RWPE1 (cell line): Measurements from ENCODE around the gene GNLY.

Source experiments
- CTCF ChIA-PET: fragments of 350-600 bp; sonication (Branson Sonifier 250); formaldehyde crosslinking; extraction: SDS; loops from one replicate; lab custom pipeline; 2021; lab: Yijun Ruan, JAX
- POLR2A ChIA-PET: fragments of 400-600 bp; formaldehyde crosslinking; extraction: SDS; loops from one replicate; lab custom pipeline; 2020; ENCODE audit warnings: antibody characterized with exemption; ENCODE audit not compliant: low non-redundant PET; lab: Yijun Ruan, JAX
- DNase-seq: peaks from one replicate; pipeline ENCODE4 v3.0.0; 2012; ENCODE audit warnings: low spot score
- H3K27ac ChIP-seq: fragments of 450-650 bp; 2 replicates; pipeline ENCODE4 v1.5.1; 2017
- TF ChIP-seq, protein P1 (sequence below): fragments of 450-650 bp; conservative IDR thresholded peaks from 2 replicates; pipeline ENCODE4 v1.5.1; 2017; ENCODE audit warnings: low read depth, mild to moderate bottlenecking

The GNLY gene

DNA sequence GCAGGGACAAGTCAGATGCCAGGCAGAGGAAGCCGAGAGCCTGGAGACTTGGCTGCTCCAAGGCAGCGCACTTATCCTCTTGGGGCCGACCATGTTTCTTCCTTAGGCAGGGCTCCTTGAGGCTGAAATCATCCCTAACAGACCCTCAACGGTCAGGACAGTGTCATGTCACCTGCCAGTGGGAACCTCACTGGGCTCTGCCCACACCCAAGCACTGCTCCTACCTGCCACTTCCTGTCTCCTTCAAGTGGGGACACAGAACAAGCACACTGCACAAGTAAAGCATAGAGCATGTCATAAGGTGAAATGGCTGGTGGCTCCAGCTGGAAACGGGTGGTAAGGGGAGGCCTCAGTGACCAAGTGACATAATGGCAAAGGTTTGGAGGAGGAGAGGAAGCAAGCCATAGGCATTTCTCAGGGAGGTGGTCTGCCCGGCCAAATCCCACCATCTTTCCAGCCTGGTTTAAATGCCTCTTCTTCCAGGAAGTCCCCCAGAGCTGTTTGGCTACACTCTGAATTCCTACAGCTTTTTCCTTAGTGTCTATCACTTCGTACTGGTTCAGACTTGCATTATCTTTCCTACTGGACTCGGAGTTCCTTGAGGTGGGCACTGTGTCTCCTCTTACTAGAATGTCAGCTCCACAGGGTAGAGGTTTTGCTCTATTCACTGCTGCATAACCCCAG, 52.3 kb downstream of the GNLY start:
- no peak for DNase-seq
- H3K27ac ChIP-seq = no peak overlapping the region
- TF ChIP-seq, protein P1, sequence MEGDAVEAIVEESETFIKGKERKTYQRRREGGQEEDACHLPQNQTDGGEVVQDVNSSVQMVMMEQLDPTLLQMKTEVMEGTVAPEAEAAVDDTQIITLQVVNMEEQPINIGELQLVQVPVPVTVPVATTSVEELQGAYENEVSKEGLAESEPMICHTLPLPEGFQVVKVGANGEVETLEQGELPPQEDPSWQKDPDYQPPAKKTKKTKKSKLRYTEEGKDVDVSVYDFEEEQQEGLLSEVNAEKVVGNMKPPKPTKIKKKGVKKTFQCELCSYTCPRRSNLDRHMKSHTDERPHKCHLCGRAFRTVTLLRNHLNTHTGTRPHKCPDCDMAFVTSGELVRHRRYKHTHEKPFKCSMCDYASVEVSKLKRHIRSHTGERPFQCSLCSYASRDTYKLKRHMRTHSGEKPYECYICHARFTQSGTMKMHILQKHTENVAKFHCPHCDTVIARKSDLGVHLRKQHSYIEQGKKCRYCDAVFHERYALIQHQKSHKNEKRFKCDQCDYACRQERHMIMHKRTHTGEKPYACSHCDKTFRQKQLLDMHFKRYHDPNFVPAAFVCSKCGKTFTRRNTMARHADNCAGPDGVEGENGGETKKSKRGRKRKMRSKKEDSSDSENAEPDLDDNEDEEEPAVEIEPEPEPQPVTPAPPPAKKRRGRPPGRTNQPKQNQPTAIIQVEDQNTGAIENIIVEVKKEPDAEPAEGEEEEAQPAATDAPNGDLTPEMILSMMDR = no peak
- CTCF ChIA-PET = interaction anchor here (0.5 to 1.5 kb wide), 5 partner anchors 18 to 170 kb away, joined by 3 to 7 read pairs (median 4); no protein-coding TSS in a partner anchor
- POLR2A ChIA-PET = no interaction called here

GRCh38 chr2:85747441-85747840, 53.3 kb downstream of the GNLY start:
- POLR2A ChIA-PET = no interaction called here

DNA sequence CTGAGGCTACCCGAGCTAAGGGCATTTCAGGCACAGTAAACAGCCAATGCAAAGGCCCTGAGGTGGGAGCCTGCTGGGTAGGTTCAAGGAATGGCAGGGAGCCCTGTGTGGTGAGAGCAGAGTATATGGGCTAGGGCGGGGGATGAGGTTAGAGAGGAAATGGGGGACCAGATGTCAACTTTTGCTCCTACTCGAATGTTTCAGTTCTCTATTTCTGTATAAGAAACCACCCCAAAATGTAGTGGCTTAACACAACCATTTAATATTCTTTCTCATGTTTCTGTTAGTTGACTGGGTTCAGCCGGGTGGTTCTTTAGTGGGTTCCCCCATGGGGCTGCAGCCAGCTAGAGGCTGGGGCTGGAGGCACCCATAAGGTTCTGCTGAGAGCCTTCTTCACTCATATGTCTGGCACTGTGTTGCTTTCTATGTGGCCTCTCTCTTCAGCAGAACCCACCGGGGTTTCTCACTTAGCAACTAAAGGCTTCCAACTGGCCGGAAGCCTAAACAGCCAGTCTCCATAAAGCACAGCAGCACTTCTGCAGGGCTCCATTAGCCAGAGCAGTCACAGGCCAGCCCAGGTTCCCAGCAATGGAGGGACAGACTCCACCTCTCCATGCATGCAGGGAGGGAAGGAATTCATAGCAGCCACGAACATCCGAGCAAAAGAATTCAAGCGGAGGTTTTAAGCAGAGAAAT, 54.0 kb downstream of the GNLY start:
- TF ChIP-seq, protein P1 = no peak
- no peak overlapping the region for H3K27ac ChIP-seq
- CTCF ChIA-PET = interaction anchor here (1.5 to 5.5 kb wide), 2 partner anchors 19 to 67 kb away, joined by 7 to 40 read pairs; no protein-coding TSS in a partner anchor
- POLR2A ChIA-PET = no interaction called here
- DNase-seq = no peak

More at GRCh38 chr2:85747441-85747840, 53.3 kb downstream of the GNLY start:
- CTCF ChIA-PET = interaction anchor here (1.5 kb wide), 1 partner anchor 18 kb away, joined by 7 read pairs; no protein-coding TSS in a partner anchor
- no peak for DNase-seq
- H3K27ac ChIP-seq = no peak overlapping the region
- TF ChIP-seq, protein P1 = no peak
